Natural killer cell (primary cell): ENCODE results near the gene SLC17A5. TPM values are rescaled to one million over a fixed set of nuclear protein-coding genes. Genes with fewer than 3 reads are reported as not detected.

Experiments used
- ATAC-seq, 3 donors: fragments of 150-1000 bp in 2 of 3; fragments of 200-7000 bp in 1 of 3; cut with Tn5 transposase; 1 replicate in 1 of 3; 2 replicates in 2 of 3; pipeline ENCODE4 v1.10.0; 2021; ENCODE audit warnings: mild to moderate bottlenecking in 2 of 3, moderate library complexity in 2 of 3
- DNase-seq, 2 donors: peaks; one replicate each; pipeline versions ENCODE4 v3.0.0 to v3.0.0-alpha.2; 2013 to 2021; ENCODE audit warnings: mixed read lengths in 1 of 2
- H3K27ac ChIP-seq: one replicate; pipeline ENCODE4 v1.5.1; 2013; ENCODE audit warnings: mild to moderate bottlenecking, low read length
- H3K27me3 ChIP-seq: one replicate; pipeline ENCODE4 v1.6.1; 2013; ENCODE audit warnings: low read length; ENCODE audit not compliant: control insufficient read depth, insufficient read depth
- H3K36me3 ChIP-seq: one replicate; pipeline ENCODE4 v1.6.1; 2013; ENCODE audit warnings: low read length; ENCODE audit not compliant: control insufficient read depth, insufficient read depth
- H3K4me1 ChIP-seq: one replicate; pipeline ENCODE4 v1.6.1; 2013; ENCODE audit warnings: low read length; ENCODE audit not compliant: control insufficient read depth, insufficient read depth
- H3K4me3 ChIP-seq: one replicate; pipeline ENCODE4 v1.5.1; 2013; ENCODE audit warnings: low read length
- H3K9me3 ChIP-seq: one replicate; pipeline ENCODE4 v1.6.1; 2013; ENCODE audit warnings: low read length; ENCODE audit not compliant: control insufficient read depth, insufficient read depth
- H3K27ac Mint-ChIP-seq, 2 donors: one replicate each; pipeline ENCODE4 v1.8.0; 2022; ENCODE audit warnings: mild to moderate bottlenecking in 2 of 2, mixed read lengths in 2 of 2, moderate library complexity in 1 of 2
- H3K27me3 Mint-ChIP-seq, 2 donors: one replicate each; pipeline ENCODE4 v1.8.0; 2022; ENCODE audit warnings: low read depth in 2 of 2, mixed read lengths in 2 of 2
- H3K36me3 Mint-ChIP-seq: one replicate; pipeline ENCODE4 v1.8.0; 2022; ENCODE audit warnings: mixed read lengths
- H3K4me1 Mint-ChIP-seq, 2 donors: one replicate each; pipeline ENCODE4 v1.8.0; 2022; ENCODE audit warnings: mixed read lengths in 2 of 2
- H3K4me3 Mint-ChIP-seq: one replicate; pipeline ENCODE4 v1.8.0; 2022; ENCODE audit warnings: mild to moderate bottlenecking, moderate library complexity, mixed read lengths
- H3K9me3 Mint-ChIP-seq, 2 donors: one replicate each; pipeline ENCODE4 v1.8.0; 2022; ENCODE audit warnings: mixed read lengths in 2 of 2
- WGBS: methylation state at CpG from one replicate; pipeline ENCODE4 v1.1.7; 2013; ENCODE audit warnings: missing lambda C conversion rate; ENCODE audit not compliant: insufficient coverage; 5-methylcytosine and 5-hydroxymethylcytosine counted together
- intact Hi-C: fragments of 100-400 bp; cut with micrococcal nuclease; formaldehyde crosslinking; loops from one replicate; pipeline ENCODE4 v1.14.2; 2022
- total RNA-seq, 4 donors: library from RNA; stranded (reverse); fragments of 120-200 nt in 1 of 4; gene quantifications; one replicate each; pipeline versions ENCODE4 v1.2.3 to v1.2.4, GENCODE V29; 2013 to 2022
- TF ChIP-seq, protein P1 (sequence below): fragments of 200-600 bp; IDR thresholded peaks from one replicate; pipeline ENCODE4 v1.8.0; 2022; ENCODE audit warnings: antibody characterized with exemption

Gene SLC17A5
- total RNA-seq, 3 donors from 2014 or later (not counting 1 experiment from before 2014, with no cell fraction given), result 8.5 to 13.8 (median 9.1) TPM

DNA sequence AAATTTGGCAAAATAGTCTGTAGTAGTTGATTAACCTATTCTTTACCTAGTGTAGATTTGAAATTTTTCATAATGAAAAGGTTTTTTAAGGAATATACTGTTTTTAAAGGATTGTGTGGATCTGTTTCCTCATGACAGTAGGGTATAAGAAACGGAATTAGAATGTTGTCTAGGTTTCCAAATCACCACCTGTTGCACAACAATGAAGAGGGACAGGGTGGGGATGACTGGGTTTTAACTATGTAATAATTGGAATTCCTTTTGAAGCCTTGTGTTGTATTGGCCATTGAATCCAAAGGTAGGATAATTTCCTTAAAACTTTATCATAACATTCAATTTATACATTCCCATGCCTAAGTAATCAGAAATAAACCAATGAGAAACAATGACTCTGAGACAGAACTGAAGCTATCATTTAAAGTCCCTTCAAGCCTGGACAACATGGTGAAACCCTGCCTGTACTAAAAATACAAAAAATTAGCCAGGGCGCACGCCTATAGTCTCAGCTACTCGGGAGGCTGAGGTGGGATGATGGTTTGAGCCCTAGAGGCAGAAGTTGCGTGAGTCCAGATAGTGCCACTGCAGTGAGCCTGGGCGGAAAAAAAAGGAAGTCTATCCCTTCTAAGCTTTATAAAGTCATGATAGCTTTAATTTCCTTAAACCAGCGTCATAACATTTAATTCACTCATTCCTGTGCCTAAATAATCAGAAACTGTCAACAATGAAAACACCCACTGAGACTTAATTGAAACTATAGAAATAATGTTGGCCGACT is 18.3 kb upstream of the SLC17A5 start:
- H3K27ac ChIP-seq, result no peak overlapping the region
- Mint-ChIP-seq H3K9me3 (no peaks in the 10 kb centered on the region), H3K27me3 (peaks cover 10 to 35% of the 10 kb centered on the region in 2 donors)

DNA sequence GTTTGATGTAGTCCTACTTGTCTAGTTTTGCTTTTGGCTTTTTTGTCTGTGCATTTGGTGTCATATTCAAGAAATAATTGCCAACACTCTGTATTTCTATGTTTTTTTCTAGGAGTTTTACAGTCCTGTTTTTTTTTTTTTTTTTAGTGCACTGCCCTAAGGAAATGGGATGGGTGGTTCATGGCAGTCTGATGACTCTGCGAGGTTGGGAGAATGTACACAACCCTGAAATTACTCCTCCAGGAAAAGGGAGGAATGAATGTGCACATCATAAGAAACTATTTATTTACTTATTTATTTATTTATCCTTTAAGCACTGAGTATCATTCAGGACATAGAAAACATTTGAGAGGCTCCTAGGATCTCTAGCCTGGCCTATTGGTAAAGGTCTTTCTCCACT is 15.2 kb upstream of the SLC17A5 start:
- peaks cover 14 to 51% of the 10 kb centered on the region in 2 donors for H3K27me3 Mint-ChIP-seq

More for the DNA sequence above, 18.3 kb upstream of the SLC17A5 start:
- H3K36me3 Mint-ChIP-seq, result no peaks in the 10 kb centered on the region
- DNase-seq (no peak), ATAC-seq (no peak)
- no peak overlapping the region for H3K27ac Mint-ChIP-seq
- H3K36me3 ChIP-seq, result no peaks in the 10 kb centered on the region
- peaks cover 2% of the 10 kb centered on the region for H3K4me1 ChIP-seq
- TF ChIP-seq, protein P1, sequence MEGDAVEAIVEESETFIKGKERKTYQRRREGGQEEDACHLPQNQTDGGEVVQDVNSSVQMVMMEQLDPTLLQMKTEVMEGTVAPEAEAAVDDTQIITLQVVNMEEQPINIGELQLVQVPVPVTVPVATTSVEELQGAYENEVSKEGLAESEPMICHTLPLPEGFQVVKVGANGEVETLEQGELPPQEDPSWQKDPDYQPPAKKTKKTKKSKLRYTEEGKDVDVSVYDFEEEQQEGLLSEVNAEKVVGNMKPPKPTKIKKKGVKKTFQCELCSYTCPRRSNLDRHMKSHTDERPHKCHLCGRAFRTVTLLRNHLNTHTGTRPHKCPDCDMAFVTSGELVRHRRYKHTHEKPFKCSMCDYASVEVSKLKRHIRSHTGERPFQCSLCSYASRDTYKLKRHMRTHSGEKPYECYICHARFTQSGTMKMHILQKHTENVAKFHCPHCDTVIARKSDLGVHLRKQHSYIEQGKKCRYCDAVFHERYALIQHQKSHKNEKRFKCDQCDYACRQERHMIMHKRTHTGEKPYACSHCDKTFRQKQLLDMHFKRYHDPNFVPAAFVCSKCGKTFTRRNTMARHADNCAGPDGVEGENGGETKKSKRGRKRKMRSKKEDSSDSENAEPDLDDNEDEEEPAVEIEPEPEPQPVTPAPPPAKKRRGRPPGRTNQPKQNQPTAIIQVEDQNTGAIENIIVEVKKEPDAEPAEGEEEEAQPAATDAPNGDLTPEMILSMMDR, result no peak
- no peaks in the 10 kb centered on the region for H3K9me3 ChIP-seq
- no peaks in the 10 kb centered on the region for H3K27me3 ChIP-seq
- 74% methylated on average over 7 of the region's 8 CpGs for WGBS
- intact Hi-C loops, result no loop called here
- no peak overlapping the region for H3K4me3 ChIP-seq
- H3K4me1 Mint-ChIP-seq, result peaks cover 5% of the 10 kb centered on the region in 2 donors
- H3K4me3 Mint-ChIP-seq, result no peak overlapping the region

DNA sequence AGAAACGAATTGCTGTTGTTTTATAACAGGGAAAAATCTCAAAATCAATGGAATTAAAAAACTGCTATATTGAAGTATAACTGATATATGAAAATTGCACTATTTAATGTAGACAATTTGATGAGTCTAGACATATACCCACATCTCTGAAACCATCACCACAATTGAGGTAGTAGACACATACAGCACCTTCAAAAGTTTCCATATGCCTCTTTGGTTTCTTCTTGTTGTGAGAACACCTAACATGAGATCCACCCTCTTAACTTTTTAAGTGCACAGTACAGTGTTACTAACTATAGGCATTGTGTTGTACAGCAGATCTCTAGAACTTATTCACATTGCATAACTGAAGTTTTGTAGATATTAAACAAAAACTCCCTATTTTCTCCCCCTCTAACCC is 14.0 kb upstream of the SLC17A5 start:
- no CpG with 5 or more reads among the region's 1 CpG for WGBS
- no peaks in the 10 kb centered on the region for H3K9me3 ChIP-seq
- no peak overlapping the region for H3K27ac ChIP-seq
- Mint-ChIP-seq H3K4me1 (no peaks in the 10 kb centered on the region), H3K4me3 (no peak overlapping the region), H3K27ac (no peak overlapping the region), H3K9me3 (no peaks in the 10 kb centered on the region), H3K36me3 (no peaks in the 10 kb centered on the region), H3K27me3 (peaks cover 14 to 53% of the 10 kb centered on the region in 2 donors)
- intact Hi-C loops, result no loop called here
- TF ChIP-seq, protein P1, result no peak
- H3K36me3 ChIP-seq, result no peaks in the 10 kb centered on the region
- no peak for DNase-seq
- no peak for ATAC-seq
- H3K27me3 ChIP-seq, result peaks cover 2% of the 10 kb centered on the region
- no peaks in the 10 kb centered on the region for H3K4me1 ChIP-seq
- H3K4me3 ChIP-seq, result no peak overlapping the region

More for the DNA sequence above, 15.2 kb upstream of the SLC17A5 start:
- Mint-ChIP-seq H3K4me3 (no peak overlapping the region), H3K4me1 (no peaks in the 10 kb centered on the region), H3K36me3 (no peaks in the 10 kb centered on the region), H3K27ac (no peak overlapping the region), H3K9me3 (no peaks in the 10 kb centered on the region)
- Histone ChIP-seq H3K9me3 (no peaks in the 10 kb centered on the region), H3K4me1 (no peaks in the 10 kb centered on the region), H3K36me3 (no peaks in the 10 kb centered on the region), H3K27ac (no peak overlapping the region), H3K4me3 (no peak overlapping the region), H3K27me3 (peaks cover 2% of the 10 kb centered on the region)
- intact Hi-C loops, result no loop called here
- DNase-seq (no peak), ATAC-seq (no peak)
- WGBS, result no CpG with 5 or more reads among the region's 1 CpG
- TF ChIP-seq, protein P1, result no peak
